H9 (cell line): ENCODE data around the gene ULBP3. TPM values are rescaled to one million over a fixed set of nuclear protein-coding genes. Genes with fewer than 3 reads are reported as not detected.

Source experiments
- DNase-seq: peaks from one replicate; pipeline ENCODE4 v3.0.0-alpha.2; 2017
- H2AFZ ChIP-seq: one replicate; pipeline ENCODE4 v1.6.1; 2013; ENCODE audit warnings: mild to moderate bottlenecking, low read length, control low read depth, moderate library complexity
- H2AK5ac ChIP-seq: 2 replicates; pipeline ENCODE4 v1.6.1; 2013; ENCODE audit warnings: low read length, control low read depth, mixed read lengths; ENCODE audit not compliant: insufficient read length
- H2BK120ac ChIP-seq: one replicate; pipeline ENCODE4 v1.6.1; 2013; ENCODE audit warnings: low read depth, mild to moderate bottlenecking, low read length, control low read depth, inconsistent platforms; ENCODE audit not compliant: poor library complexity, severe bottlenecking
- H2BK12ac ChIP-seq: 2 replicates; pipeline ENCODE4 v1.6.1; 2013; ENCODE audit warnings: low read length, control low read depth, mixed read lengths, low read depth; ENCODE audit not compliant: insufficient read length
- H2BK15ac ChIP-seq: 2 replicates; pipeline ENCODE4 v1.6.1; 2013; ENCODE audit warnings: low read depth, low read length, control low read depth
- H2BK20ac ChIP-seq: one replicate; pipeline ENCODE4 v1.6.1; 2013; ENCODE audit warnings: low read depth, mild to moderate bottlenecking, low read length, control low read depth, inconsistent platforms; ENCODE audit not compliant: poor library complexity, severe bottlenecking
- H2BK5ac ChIP-seq: 2 replicates; pipeline ENCODE4 v1.6.1; 2013; ENCODE audit warnings: low read length, control low read depth, mixed read lengths; ENCODE audit not compliant: insufficient read length
- H3K14ac ChIP-seq: 2 replicates; pipeline ENCODE4 v1.6.1; 2013; ENCODE audit warnings: low read length, control low read depth; ENCODE audit not compliant: insufficient read depth
- H3K18ac ChIP-seq: 2 replicates; pipeline ENCODE4 v1.6.1; 2013; ENCODE audit warnings: low read depth, mild to moderate bottlenecking, mixed read lengths, low read length, control low read depth; ENCODE audit not compliant: insufficient read length
- H3K23ac ChIP-seq: 2 replicates; pipeline ENCODE4 v1.6.1; 2013; ENCODE audit warnings: low read length, control low read depth, mixed read lengths, low read depth; ENCODE audit not compliant: insufficient read length
- H3K23me2 ChIP-seq: 2 replicates; pipeline ENCODE4 v1.6.1; 2013; ENCODE audit warnings: low read depth, mild to moderate bottlenecking, mixed read lengths, low read length, control low read depth; ENCODE audit not compliant: insufficient read length, poor library complexity, severe bottlenecking
- H3K27ac ChIP-seq: 2 replicates; pipeline ENCODE4 v1.5.1; 2013; ENCODE audit warnings: low read length, control low read depth, mixed read lengths, low read depth; ENCODE audit not compliant: insufficient read length
- H3K27me3 ChIP-seq: 2 replicates; pipeline ENCODE4 v1.6.1; 2013; ENCODE audit warnings: low read length, control low read depth, inconsistent platforms; ENCODE audit not compliant: insufficient read depth
- H3K4ac ChIP-seq: 2 replicates; pipeline ENCODE4 v1.6.1; 2013; ENCODE audit warnings: low read depth, mild to moderate bottlenecking, control low read depth, inconsistent platforms, low read length, moderate library complexity
- H3K4me1 ChIP-seq: 2 replicates; pipeline ENCODE4 v1.6.1; 2013; ENCODE audit warnings: low read length, control low read depth, inconsistent platforms; ENCODE audit not compliant: insufficient read depth
- H3K4me2 ChIP-seq: 2 replicates; pipeline ENCODE4 v1.6.1; 2013; ENCODE audit warnings: low read length, control low read depth, mixed read lengths; ENCODE audit not compliant: insufficient read length, insufficient read depth
- H3K56ac ChIP-seq: 2 replicates; pipeline ENCODE4 v1.6.1; 2013; ENCODE audit warnings: low read depth, mild to moderate bottlenecking, mixed read lengths, low read length, control low read depth; ENCODE audit not compliant: insufficient read length
- H3K79me1 ChIP-seq: 2 replicates; pipeline ENCODE4 v1.6.1; 2013; ENCODE audit warnings: low read depth, mild to moderate bottlenecking, moderate library complexity, low read length, control low read depth, inconsistent platforms; ENCODE audit not compliant: insufficient read depth, poor library complexity, severe bottlenecking
- H3K79me2 ChIP-seq: 2 replicates; pipeline ENCODE4 v1.6.1; 2013; ENCODE audit warnings: low read length, control low read depth, inconsistent platforms; ENCODE audit not compliant: insufficient read depth
- H3K9ac ChIP-seq: 2 replicates; pipeline ENCODE4 v1.6.1; 2013; ENCODE audit warnings: low read length, control low read depth, mixed read lengths; ENCODE audit not compliant: insufficient read length; ENCODE audit errors: extremely low read depth
- H3K9me3 ChIP-seq: one replicate; pipeline ENCODE4 v1.6.1; 2013; ENCODE audit warnings: low read depth, low read length, inconsistent platforms; ENCODE audit not compliant: control insufficient read depth
- H3T11ph ChIP-seq: one replicate; pipeline ENCODE4 v1.6.1; 2013; ENCODE audit warnings: mild to moderate bottlenecking, low read length, control low read depth, inconsistent platforms
- H4K20me1 ChIP-seq: one replicate; pipeline ENCODE4 v1.6.1; 2013; ENCODE audit not compliant: control insufficient read depth, insufficient read length, insufficient read depth
- H4K5ac ChIP-seq: 2 replicates; pipeline ENCODE4 v1.6.1; 2013; ENCODE audit warnings: low read depth, mild to moderate bottlenecking, mixed read lengths, low read length, control low read depth; ENCODE audit not compliant: insufficient read length
- H4K8ac ChIP-seq: replicated peaks from 2 replicates; pipeline ENCODE4 v1.6.1; 2013; ENCODE audit warnings: low read length, control low read depth, mixed read lengths, low read depth; ENCODE audit not compliant: insufficient read length
- H4K91ac ChIP-seq: 2 replicates; pipeline ENCODE4 v1.6.1; 2013; ENCODE audit warnings: low read depth, mild to moderate bottlenecking, moderate library complexity, mixed read lengths, low read length, control low read depth; ENCODE audit not compliant: insufficient read length
- H3K27ac Mint-ChIP-seq, 3 experiments: 2 replicates in 2 of 3; 3 replicates in 1 of 3; pipeline ENCODE4 v1.8.0; 2020 to 2021; ENCODE audit warnings: mixed read lengths in 3 of 3, mild to moderate bottlenecking in 1 of 3, moderate library complexity in 1 of 3
- H3K27me3 Mint-ChIP-seq: 2 replicates; pipeline ENCODE4 v1.8.0; 2021; ENCODE audit warnings: low read depth, mild to moderate bottlenecking, moderate library complexity, mixed read lengths
- H3K36me3 Mint-ChIP-seq, 3 experiments: 2 replicates in 2 of 3; 3 replicates in 1 of 3; pipeline ENCODE4 v1.8.0; 2020 to 2021; ENCODE audit warnings: low read depth in 3 of 3, mixed read lengths in 3 of 3; ENCODE audit not compliant: insufficient read depth in 1 of 3
- H3K4me1 Mint-ChIP-seq, 2 experiments: 2 replicates each; pipeline ENCODE4 v1.8.0; 2020; ENCODE audit warnings: mixed read lengths in 2 of 2
- H3K4me3 Mint-ChIP-seq, 2 experiments: 2 replicates in 1 of 2; 3 replicates in 1 of 2; pipeline ENCODE4 v1.8.0; 2020 to 2021; ENCODE audit warnings: mild to moderate bottlenecking in 2 of 2, mixed read lengths in 2 of 2, moderate library complexity in 1 of 2
- H3K9me3 Mint-ChIP-seq, 2 experiments: 2 replicates in 1 of 2; 3 replicates in 1 of 2; pipeline ENCODE4 v1.8.0; 2020; ENCODE audit warnings: mild to moderate bottlenecking in 2 of 2, mixed read lengths in 2 of 2, moderate library complexity in 1 of 2
- WGBS: extraction: QIAGEN DNeasy Blood & Tissue Kit; methylation state at CpG from one replicate; pipeline ENCODE4 v1.1.7; 2013; ENCODE audit warnings: missing lambda C conversion rate, low lambda C conversion rate, mixed read lengths; ENCODE audit not compliant: insufficient read length; ENCODE audit errors: extremely low coverage; 5-methylcytosine and 5-hydroxymethylcytosine counted together
- total RNA-seq: library from RNA; stranded (reverse); gene quantifications from 2 replicates; pipeline ENCODE4 v1.2.1, GENCODE V29; 2021
- TF ChIP-seq, protein P1 (sequence below): fragments of 200-600 bp; sonication (generic); conservative IDR thresholded peaks from 3 replicates; pipeline ENCODE4 v1.8.0; 2021; ENCODE audit warnings: antibody characterized with exemption, mild to moderate bottlenecking

The ULBP3 gene
- total RNA-seq, 1 experiment from 2014 or later = 5.8 TPM

DNA sequence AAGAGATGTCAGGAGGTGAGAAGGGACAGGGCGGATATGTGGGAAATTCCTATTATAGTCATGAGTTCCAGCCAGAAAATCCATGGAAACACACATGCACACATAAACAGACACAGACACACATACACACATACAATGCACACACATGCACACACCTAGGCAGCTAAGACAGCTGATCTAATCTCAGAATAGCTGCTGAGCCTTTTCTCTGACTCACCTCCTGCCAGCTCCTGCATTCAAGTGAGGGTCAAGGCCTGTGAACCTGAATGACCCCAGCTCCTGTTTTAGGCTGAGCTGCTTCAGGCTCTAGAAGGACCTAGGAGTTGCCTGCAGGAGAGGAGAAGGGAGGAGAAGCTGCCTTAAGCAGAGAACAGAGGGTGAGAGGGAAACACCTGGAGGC lies 22.0 kb downstream of the ULBP3 start:
- WGBS = no CpG with 5 or more reads among the region's 1 CpG

More for the DNA sequence above, 22.0 kb downstream of the ULBP3 start:
- no peaks in the 10 kb centered on the region; the same call in 1 of the 2 replicates for H3K27me3 ChIP-seq
- H4K20me1 ChIP-seq = no peaks in the 10 kb centered on the region
- no peaks in the 10 kb centered on the region for H3K9me3 ChIP-seq
- H4K91ac ChIP-seq = no peak overlapping the region
- no peaks in the 10 kb centered on the region for H3K23me2 ChIP-seq
- no peak overlapping the region for H2BK120ac ChIP-seq
- H3K27me3 Mint-ChIP-seq = peaks cover 53% of the 10 kb centered on the region
- no peaks in the 10 kb centered on the region for H3K4me1 Mint-ChIP-seq
- H2AFZ ChIP-seq = no peak overlapping the region
- no peak overlapping the region for H4K8ac ChIP-seq
- no peak overlapping the region for H3K27ac Mint-ChIP-seq
- H3K4me2 ChIP-seq = no peak overlapping the region
- H3K4ac ChIP-seq = no peak overlapping the region
- H3K4me1 ChIP-seq = no peaks in the 10 kb centered on the region
- no peak overlapping the region for H3K23ac ChIP-seq
- H3T11ph ChIP-seq = no peak overlapping the region
- H3K27ac ChIP-seq = no peak overlapping the region
- H3K18ac ChIP-seq = no peak overlapping the region
- H3K36me3 Mint-ChIP-seq = no peaks in the 10 kb centered on the region
- H2AK5ac ChIP-seq = no peak overlapping the region
- H3K4me3 Mint-ChIP-seq = no peak overlapping the region
- no peak for DNase-seq
- no peak overlapping the region for H2BK15ac ChIP-seq
- no peak overlapping the region for H3K56ac ChIP-seq
- no peak overlapping the region for H3K14ac ChIP-seq
- no peak overlapping the region for H3K9ac ChIP-seq
- no peak overlapping the region for H2BK5ac ChIP-seq
- no peaks in the 10 kb centered on the region for H3K79me2 ChIP-seq
- H4K5ac ChIP-seq = no peak overlapping the region
- no peaks in the 10 kb centered on the region for H3K79me1 ChIP-seq
- no peak overlapping the region for H2BK20ac ChIP-seq
- no peak overlapping the region for H2BK12ac ChIP-seq
- TF ChIP-seq, protein P1, sequence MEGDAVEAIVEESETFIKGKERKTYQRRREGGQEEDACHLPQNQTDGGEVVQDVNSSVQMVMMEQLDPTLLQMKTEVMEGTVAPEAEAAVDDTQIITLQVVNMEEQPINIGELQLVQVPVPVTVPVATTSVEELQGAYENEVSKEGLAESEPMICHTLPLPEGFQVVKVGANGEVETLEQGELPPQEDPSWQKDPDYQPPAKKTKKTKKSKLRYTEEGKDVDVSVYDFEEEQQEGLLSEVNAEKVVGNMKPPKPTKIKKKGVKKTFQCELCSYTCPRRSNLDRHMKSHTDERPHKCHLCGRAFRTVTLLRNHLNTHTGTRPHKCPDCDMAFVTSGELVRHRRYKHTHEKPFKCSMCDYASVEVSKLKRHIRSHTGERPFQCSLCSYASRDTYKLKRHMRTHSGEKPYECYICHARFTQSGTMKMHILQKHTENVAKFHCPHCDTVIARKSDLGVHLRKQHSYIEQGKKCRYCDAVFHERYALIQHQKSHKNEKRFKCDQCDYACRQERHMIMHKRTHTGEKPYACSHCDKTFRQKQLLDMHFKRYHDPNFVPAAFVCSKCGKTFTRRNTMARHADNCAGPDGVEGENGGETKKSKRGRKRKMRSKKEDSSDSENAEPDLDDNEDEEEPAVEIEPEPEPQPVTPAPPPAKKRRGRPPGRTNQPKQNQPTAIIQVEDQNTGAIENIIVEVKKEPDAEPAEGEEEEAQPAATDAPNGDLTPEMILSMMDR = no peak
- peaks cover under 1 to 3% of the 10 kb centered on the region in 2 experiments; a peak in 1 of 5 replicates for H3K9me3 Mint-ChIP-seq
